ENCODE results near the gene SORCS3. TPM values are rescaled to one million over a fixed set of nuclear protein-coding genes. Genes with fewer than 3 reads are reported as not detected.

SORCS3 gene
- total and polyA plus RNA-seq, 2 of the 4 experiments (the other 2 are of a cell fraction): not detected

GRCh38 chr10:104957178-104957841 is 316.2 kb downstream of the SORCS3 start:
- Histone ChIP-seq H3K9me1 (ENCODE audit: insufficient read depth, low read length) (no peaks in the 10 kb centered on the region), H3K9ac (ENCODE audit: low read depth, low read length) (no peak overlapping the region), H3K4me3 (ENCODE audit: insufficient read depth, low read depth, low read length) (no peak overlapping the region), H2BK120ac (ENCODE audit: low read depth, low read length) (no peak overlapping the region), H3K4me1 (ENCODE audit: control insufficient read depth, insufficient read depth, low read length) (no peaks in the 10 kb centered on the region), H3K4ac (ENCODE audit: low read depth, low read length) (no peak overlapping the region), H3K56ac (ENCODE audit: extremely low read depth, insufficient read depth, low read length) (no peak overlapping the region), H2AK9ac (replicated peaks; ENCODE audit: low read depth, low read length, poor library complexity) (no peak overlapping the region), H2BK15ac (ENCODE audit: low read depth, low read length) (no peak overlapping the region), H2AFZ (replicated peaks; ENCODE audit: low read length, poor library complexity) (no peak overlapping the region), H3K14ac (replicated peaks; ENCODE audit: low read depth, low read length) (no peak overlapping the region), H3K36me3 (ENCODE audit: control insufficient read depth, insufficient read depth, low read length) (no peaks in the 10 kb centered on the region), H4K20me1 (ENCODE audit: insufficient read depth, low read length) (no peaks in the 10 kb centered on the region), H3K23ac (ENCODE audit: low read depth, low read length) (no peak overlapping the region), H2AK5ac (ENCODE audit: low read depth, low read length) (no peak overlapping the region), H4K8ac (ENCODE audit: low read depth in 2 of 2, low read length in 2 of 2) (no peak overlapping the region), H4K5ac (ENCODE audit: low read depth, low read length) (no peak overlapping the region), H3K4me2 (ENCODE audit: low read depth, low read length) (no peak overlapping the region), H2BK5ac (ENCODE audit: low read depth, low read length, poor library complexity, severe bottlenecking) (no peak overlapping the region), H4K91ac (ENCODE audit: insufficient read depth, low read depth, low read length) (no peak overlapping the region), H3K79me1 (ENCODE audit: low read depth in 1 of 2, low read length in 2 of 2) (no peaks in the 10 kb centered on the region), H3K18ac (ENCODE audit: low read depth, low read length) (no peak overlapping the region), H2BK20ac (ENCODE audit: low read depth, low read length) (no peak overlapping the region), H3K27me3 (ENCODE audit: control insufficient read depth, insufficient read depth, low read length) (no peaks in the 10 kb centered on the region), H3K9me3 (ENCODE audit: control insufficient read depth, insufficient read depth, low read length) (peaks cover 11% of the 10 kb centered on the region), H3K27ac (ENCODE audit: insufficient read depth, low read length) (no peak overlapping the region)
- ChIA-PET POLR2A (ENCODE audit: unreplicated experiment) (no interaction called here), CTCF (no interaction called here)
- intact Hi-C loops (cut with micrococcal nuclease): no loop called here
- TF ChIP-seq RCOR1 (IDR thresholded peaks at IDR 0.05; ENCODE audit: insufficient replicate concordance, low read length) (no peak), BHLHE40 (IDR thresholded peaks at IDR 0.05; ENCODE audit: low read depth, low read length) (no peak)
- dilution Hi-C loops (cut with HindIII; ENCODE audit: low sequenced_read_pairs, unreplicated experiment): no loop called here
- DNase-seq (no peak), ATAC-seq (ENCODE audit: low read depth) (no peak)
- in situ Hi-C loops (cut with MboI; ENCODE audit: low sequenced_read_pairs): no loop called here
- no CpG with 5 or more reads among the region's 4 CpGs for WGBS, 2 experiments (ENCODE audit: extremely low coverage in 2 of 2, insufficient read length in 1 of 2)
- BruUV-seq (replicated peaks): no TSS peak

Measured in IMR-90 (cell line).